ENCODE measurements around the gene IDI2.

- no peak for TF ChIP-seq CTCF (IDR thresholded peaks at IDR 0.05)
- no peak for TF ChIP-seq POLR2A (IDR thresholded peaks at IDR 0.05)
- TF ChIP-seq POLR2AphosphoS5 (IDR thresholded peaks at IDR 0.05): no peak
Observed at GRCh38 chr10:1003884-1004670, 21.6 kb downstream of the IDI2 start.
